Mononuclear cell (primary cell): ENCODE results near the gene USP54. TPM values are rescaled to one million over a fixed set of nuclear protein-coding genes. Genes with fewer than 3 reads are reported as not detected.
"Not testable (repeated sequence)": the region's sequence is repeated elsewhere in the genome, so short reads cannot be mapped to it uniquely, and the experiment has no call there.

Experiments
- H3K27me3 ChIP-seq: 2 replicates; pipeline ENCODE4 v1.6.0; 2011; ENCODE audit warnings: low read length, control low read depth; ENCODE audit not compliant: insufficient read depth
- H3K4me1 ChIP-seq: 2 replicates; pipeline ENCODE4 v1.5.1; 2011; ENCODE audit warnings: mild to moderate bottlenecking, low read length, control low read depth; ENCODE audit not compliant: insufficient read depth
- H3K4me3 ChIP-seq: 2 replicates; pipeline ENCODE4 v1.5.1; 2011; ENCODE audit warnings: mild to moderate bottlenecking, low read length, moderate library complexity
- H3K9me3 ChIP-seq: 2 replicates; pipeline ENCODE4 v1.5.1; 2011; ENCODE audit warnings: low read depth, mild to moderate bottlenecking, control low read depth, low read length
- total RNA-seq: library from RNA; depleted of rRNA; stranded (reverse); fragments of >200 nt; gene quantifications from one replicate; pipeline ENCODE4 v1.2.3, GENCODE V29; 2012

Gene USP54
- total RNA-seq, 1 donor, result 1.8 TPM

DNA sequence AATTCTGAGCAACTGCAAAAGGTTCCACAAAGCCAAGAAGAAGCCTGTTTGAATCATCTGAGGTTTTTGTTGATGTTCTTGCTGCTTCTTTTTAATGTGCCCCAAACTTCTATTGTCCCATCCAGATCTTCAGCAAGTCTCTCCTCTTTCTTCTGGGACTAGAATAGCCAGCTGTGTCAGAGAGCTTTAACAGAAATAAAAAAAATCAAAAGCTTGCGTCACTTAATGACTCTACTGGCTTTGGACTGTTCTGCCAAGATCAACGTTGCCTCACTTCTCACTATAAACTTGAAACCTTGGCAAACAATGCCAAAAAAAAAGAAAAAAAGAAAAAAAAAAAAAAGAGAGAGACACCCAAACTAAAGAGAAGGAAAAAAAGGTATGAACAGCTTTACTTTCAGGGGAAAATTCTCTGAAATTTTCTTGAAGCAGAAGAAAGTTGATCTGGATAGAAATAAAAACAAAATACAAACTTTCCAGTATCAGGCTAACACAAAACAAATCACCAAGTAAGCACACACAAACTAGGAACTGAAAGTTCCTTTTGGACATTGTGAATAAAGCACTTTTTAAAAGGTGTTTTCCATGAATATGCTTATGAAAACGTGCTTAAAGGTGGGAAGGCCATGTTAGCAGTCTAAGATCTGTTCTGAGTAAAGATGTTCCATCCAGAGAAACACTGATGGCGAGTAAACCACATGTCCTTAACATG is 14.8 kb downstream of the USP54 start:
- no peaks in the 10 kb centered on the region for H3K4me1 ChIP-seq
- H3K9me3 ChIP-seq, result no peaks in the 10 kb centered on the region
- H3K27me3 ChIP-seq, result no peaks in the 10 kb centered on the region
- H3K4me3 ChIP-seq, result no peak overlapping the region

DNA sequence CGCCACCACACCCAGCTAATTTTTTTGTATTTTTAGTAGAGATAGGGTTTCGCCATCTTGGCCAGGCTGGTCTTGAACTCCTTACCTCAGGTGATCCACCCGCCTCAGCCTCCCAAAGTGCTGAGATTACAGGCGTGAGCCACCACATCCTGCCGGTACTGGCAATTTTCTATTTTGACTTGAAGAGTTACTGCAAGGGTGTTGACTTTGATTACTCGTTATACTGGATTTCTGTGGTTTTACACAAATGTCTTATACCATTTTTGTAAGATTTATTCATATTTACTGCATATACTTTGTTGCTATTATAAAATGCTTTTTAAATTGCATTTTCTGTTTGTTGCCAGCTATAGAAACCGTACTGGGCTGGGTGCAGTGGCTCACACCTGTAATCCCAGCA is 24.1 kb downstream of the USP54 start:
- not testable (repeated sequence) for H3K4me1 ChIP-seq, H3K4me3 ChIP-seq, H3K9me3 ChIP-seq, H3K27me3 ChIP-seq

DNA sequence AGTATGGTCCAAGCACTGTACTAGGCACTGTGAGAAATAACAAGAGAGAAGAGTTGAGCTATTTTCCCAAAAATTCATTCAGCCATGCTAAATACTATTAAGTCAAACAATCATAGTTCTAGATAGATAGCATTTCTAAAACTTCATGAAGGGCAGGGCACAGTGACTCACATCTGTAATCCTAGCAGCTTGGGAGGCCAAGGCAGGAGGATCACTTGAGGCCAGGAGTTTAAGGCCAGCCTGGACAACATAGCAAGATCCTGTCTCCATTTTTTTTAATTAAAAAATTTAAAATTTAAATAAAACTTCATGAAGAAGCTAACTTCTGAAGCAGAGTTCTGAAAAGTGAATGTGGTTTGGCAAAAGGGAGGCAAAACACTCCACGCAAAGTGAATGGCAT is 29.9 kb downstream of the USP54 start:
- no peaks in the 10 kb centered on the region for H3K9me3 ChIP-seq
- H3K27me3 ChIP-seq, result no peaks in the 10 kb centered on the region
- no peak overlapping the region for H3K4me3 ChIP-seq
- no peaks in the 10 kb centered on the region for H3K4me1 ChIP-seq

DNA sequence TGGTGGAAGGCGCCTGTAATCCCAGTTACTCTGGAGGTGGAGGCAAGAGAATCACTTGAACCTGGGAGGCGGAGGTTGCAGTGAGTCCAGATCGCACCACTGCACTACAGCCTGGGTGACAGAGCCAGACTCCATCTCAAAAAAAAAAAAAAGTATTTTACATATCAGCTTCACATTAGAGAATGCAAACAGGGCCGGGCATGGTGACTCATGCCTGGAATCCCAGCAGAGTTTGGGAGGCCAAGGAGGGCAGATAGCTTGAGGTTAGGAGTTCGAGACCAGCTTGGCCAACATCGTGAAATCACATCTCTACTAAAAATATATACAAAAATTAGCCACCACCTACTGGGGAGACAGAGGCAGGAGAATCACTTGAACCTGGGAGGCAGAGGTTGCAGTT is 31.6 kb downstream of the USP54 start:
- Histone ChIP-seq H3K9me3 (no peaks in the 10 kb centered on the region), H3K4me3 (no peak overlapping the region), H3K4me1 (no peaks in the 10 kb centered on the region), H3K27me3 (no peaks in the 10 kb centered on the region)

DNA sequence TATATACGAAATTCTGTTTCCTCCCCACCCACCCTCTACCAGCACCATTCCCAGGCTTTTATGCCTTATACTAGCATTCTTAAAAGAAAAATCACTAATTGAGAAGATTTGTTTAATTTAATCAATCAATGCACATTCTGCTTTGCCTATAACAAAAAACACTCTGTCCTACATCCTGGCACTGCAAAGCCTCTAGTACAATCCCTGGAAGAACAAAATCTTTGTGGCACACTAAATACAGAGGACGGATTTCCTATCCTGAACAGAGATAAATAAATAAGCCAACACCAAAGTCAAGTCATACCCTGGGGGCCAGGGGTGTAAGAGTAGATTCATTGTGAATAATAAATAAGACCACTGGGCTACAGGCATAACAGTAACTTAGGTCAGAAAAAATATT is 34.3 kb downstream of the USP54 start:
- Histone ChIP-seq H3K9me3 (no peaks in the 10 kb centered on the region), H3K27me3 (no peaks in the 10 kb centered on the region), H3K4me3 (no peak overlapping the region), H3K4me1 (no peaks in the 10 kb centered on the region)

DNA sequence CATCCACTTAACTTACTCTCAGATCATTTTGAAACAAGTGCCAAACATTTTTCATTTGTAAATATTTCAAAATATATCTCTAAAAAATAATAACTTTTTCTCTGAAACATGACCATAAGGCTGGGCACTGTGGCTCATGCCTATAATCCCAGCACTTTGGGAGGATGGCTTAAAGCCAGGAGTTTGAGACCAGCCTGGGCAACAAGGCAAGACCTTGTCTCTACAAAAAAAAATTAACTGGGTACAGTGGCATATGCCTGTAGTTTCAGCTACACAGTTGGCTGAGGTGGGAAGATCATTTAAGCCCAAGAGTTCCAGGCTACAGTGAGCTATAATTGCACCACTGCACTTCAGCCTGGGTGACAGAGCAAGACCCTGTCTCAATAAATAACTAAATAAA is 36.4 kb downstream of the USP54 start:
- Histone ChIP-seq H3K4me3 (no peak overlapping the region), H3K4me1 (no peaks in the 10 kb centered on the region), H3K9me3 (no peaks in the 10 kb centered on the region)

DNA sequence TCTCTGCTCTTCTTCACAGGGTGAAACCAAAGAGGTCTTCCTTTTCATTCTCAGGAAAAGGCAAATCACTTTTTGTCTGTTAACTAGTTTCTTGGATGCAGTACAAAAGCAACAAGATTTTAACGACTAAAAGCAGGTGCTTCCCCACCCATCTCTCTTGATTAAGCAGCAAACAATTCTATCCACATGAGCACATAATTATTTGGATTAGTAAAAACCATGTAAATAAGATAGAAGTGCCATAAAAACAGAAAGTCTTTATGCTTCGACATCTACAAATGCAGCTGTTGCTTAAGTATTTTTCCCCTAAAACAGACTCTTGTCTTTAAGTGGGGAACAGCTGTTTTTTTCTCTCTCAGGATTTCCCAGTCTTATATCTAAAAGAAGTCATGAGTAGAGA is 37.4 kb downstream of the USP54 start:
- no peaks in the 10 kb centered on the region for H3K27me3 ChIP-seq
- H3K9me3 ChIP-seq, result no peaks in the 10 kb centered on the region
- no peak overlapping the region for H3K4me3 ChIP-seq
- no peaks in the 10 kb centered on the region for H3K4me1 ChIP-seq

More for the DNA sequence above, 36.4 kb downstream of the USP54 start:
- H3K27me3 ChIP-seq, result no peaks in the 10 kb centered on the region

DNA sequence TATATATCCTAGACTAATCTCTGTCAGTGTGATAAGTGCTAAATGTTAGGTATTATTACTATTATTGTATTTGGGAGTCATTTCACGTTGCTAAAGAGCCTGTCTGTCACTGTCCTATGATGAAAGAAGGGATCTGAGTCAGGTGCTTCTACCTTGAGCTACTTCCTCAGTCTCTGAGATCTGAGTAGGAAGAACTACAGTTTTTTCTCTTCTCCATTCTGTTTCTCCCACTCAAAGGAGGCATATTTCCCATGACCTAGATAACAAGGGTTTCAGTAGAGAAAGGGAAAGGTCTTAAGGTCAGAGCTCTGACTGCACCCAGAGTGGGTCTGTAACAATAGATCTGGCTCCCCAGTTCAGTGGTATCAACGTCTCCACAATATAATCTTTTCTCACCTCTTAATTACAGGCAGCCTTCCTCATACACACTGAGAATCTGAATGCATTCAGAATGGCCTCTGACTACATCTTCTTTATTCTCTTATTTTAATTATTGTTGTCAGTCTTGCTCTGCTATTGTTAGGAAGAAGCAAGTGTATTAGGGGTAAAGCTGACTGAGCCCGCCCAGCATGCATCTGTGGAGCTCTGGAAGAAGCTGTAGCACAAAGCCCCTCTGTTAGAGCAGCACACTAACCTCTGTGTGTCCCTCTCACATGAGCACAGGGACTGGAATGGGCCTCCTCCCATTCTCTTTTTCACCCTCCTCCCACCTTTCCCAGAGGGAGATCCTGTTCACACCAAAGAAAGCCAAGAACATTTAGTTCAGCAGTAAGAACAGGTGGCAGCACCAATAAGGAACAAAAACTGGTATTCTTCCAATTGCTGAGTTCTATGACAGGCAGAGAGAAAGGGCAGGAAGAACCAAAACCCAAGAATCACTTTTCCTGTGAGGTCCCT is 38.1 kb downstream of the USP54 start:
- H3K9me3 ChIP-seq, result no peaks in the 10 kb centered on the region
- H3K4me1 ChIP-seq, result no peaks in the 10 kb centered on the region
- no peak overlapping the region for H3K4me3 ChIP-seq

DNA sequence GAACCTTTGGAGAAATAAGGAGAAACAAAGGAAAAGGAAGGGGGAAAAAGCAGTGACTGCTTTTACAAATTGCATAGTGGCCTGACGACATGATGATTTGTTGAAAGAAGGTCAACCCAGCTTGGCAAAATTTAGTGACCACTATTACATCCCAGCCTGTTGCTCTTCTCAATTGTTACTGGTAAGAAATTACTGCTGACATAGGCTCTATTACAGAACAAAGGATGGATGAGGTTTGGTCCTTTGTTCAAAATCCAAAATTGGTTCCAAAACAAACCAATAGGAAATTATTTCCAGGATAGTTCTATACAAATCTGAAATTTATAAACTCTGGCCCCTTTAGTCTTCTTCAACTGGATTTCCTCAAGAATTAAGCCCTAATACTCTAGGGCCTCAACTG is 39.6 kb downstream of the USP54 start:
- Histone ChIP-seq H3K4me1 (no peaks in the 10 kb centered on the region), H3K4me3 (no peak overlapping the region), H3K27me3 (no peaks in the 10 kb centered on the region), H3K9me3 (no peaks in the 10 kb centered on the region)

More for the DNA sequence above, 38.1 kb downstream of the USP54 start:
- H3K27me3 ChIP-seq, result no peaks in the 10 kb centered on the region

DNA sequence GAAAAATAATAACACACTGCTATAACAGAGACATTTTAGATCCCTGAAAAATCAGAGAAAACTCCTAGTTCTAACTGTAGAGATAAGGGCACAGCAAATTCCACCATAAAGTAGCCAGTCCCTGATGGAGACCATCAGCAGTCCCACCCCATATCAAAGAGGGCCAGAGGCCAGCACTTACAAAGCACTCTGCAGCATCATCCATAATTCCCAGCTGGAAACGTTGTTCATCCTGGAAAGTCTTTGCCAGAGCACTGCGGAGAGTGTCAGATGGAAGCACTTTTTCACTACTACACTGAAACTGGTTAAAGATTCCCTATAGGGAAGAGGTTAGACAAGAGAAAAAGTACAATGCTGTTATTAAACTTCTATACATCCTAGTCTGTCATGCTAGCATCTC is 45.8 kb downstream of the USP54 start:
- no peak overlapping the region for H3K4me3 ChIP-seq
- H3K27me3 ChIP-seq, result no peaks in the 10 kb centered on the region
- no peaks in the 10 kb centered on the region for H3K4me1 ChIP-seq
- no peaks in the 10 kb centered on the region for H3K9me3 ChIP-seq

DNA sequence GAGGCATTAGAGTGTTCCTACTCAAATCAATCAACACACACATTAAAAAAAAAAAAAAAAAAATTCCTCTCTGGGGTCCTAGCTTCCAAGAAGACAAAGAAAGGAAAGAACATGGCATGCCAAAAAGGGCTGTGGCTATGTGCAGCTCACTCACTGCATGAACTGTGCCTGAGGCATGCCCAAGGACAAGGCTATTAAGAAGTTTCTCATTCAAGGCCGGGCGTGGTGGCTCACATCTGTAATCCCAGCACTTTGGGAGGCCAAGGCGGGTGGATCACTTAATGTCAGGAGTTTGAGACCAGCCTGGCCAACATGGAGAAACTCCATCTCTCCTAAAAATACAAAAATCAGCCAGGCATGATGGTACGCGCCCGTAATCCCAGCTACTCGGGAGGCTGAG is 53.4 kb downstream of the USP54 start:
- H3K9me3 ChIP-seq, result no peaks in the 10 kb centered on the region

DNA sequence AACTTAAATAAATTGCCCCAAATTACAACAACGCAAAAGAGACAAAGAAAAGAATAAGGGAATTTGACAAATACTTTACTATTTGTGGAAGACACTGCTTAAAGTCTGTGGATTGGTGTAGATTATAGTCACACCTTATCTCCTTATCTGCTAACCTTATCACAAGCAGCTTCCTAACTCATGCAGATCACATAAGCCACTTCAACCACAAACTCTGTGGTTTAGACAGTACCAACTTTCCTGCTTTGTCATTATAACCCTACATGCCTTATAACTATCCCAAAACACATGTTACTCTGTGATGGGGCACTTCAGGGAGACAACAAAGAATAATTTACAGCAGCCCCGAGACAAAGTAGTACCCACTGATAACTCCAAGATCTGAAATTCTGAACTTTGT is 53.9 kb downstream of the USP54 start:
- H3K4me1 ChIP-seq, result no peaks in the 10 kb centered on the region
- no peak overlapping the region for H3K4me3 ChIP-seq
- H3K27me3 ChIP-seq, result no peaks in the 10 kb centered on the region
- H3K9me3 ChIP-seq, result no peaks in the 10 kb centered on the region

More for the DNA sequence above, 53.4 kb downstream of the USP54 start:
- H3K27me3 ChIP-seq, result no peaks in the 10 kb centered on the region
- no peaks in the 10 kb centered on the region for H3K4me1 ChIP-seq
- no peak overlapping the region for H3K4me3 ChIP-seq

DNA sequence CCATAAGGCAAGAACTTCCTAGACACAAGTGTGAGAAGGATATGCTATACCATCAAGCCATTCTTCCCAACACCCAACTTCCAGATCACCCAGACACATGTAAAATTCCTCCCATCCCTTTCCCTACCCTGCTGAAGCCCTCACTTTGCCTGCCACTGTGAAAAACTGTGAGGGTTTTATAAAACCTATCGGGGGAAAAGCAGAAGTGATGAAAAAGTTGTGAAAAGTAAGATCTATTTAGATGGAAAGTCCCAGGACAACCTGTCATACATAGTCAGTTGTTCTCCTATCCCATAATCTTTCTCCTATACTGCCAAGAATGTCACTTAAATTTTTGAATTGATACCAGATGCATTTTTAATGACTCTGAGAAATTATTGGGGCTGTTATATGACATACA is 56.3 kb downstream of the USP54 start:
- Histone ChIP-seq H3K4me3 (no peak overlapping the region), H3K4me1 (no peaks in the 10 kb centered on the region), H3K27me3 (no peaks in the 10 kb centered on the region), H3K9me3 (no peaks in the 10 kb centered on the region)

DNA sequence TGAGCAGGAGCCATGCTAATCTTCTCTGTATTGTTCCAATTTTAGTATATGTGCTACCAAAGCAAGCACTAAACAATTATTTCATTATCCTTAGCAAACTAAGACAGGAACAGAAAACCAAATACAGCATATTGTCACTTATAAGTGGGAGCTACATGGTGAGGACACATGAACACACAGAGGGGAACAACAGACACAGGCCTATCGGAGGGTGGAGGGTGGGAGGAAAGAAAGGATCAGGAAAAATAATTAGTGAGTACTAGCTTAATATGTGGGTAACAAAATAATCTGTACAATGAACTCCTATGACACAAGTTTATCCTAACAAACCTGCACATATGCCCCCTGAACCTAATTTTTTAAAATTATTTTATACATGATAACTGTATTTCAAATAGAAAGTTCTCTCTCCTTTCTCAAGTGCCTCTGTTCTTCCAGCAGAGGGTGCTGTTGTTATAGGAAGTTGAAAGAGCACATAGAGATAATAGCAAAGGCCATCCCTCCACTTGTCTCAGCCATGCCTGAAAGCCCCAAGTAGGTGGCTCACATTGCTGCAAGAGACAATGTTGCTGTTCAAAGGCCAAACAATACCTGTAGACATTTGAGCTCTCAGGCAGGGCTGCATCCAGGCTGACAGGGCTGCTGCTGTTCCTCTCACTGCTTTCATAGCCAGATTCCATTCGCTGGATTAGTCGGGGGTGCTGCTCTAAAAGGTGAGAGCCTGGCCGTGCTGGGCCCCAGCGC is 61.9 kb downstream of the USP54 start:
- Histone ChIP-seq H3K9me3 (no peaks in the 10 kb centered on the region), H3K4me1 (no peaks in the 10 kb centered on the region), H3K27me3 (no peaks in the 10 kb centered on the region)

DNA sequence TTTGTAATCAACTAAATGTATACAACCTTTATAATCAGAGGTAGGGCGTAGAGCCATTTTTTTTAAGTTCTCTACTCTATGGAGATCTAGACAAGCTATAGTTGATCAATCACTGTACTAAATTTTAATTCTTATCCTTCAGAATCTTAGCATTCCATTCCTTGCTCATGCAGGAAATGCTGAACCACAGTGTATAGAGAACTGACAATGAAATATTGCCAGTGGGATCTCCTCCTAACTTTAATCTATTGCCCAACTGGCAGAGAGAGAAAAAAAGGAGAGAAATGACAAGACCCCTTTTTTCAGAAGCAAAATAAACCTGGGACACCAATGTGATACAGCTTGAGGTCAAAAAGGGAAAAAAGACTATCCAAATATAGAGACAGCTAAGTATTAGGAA is 68.9 kb downstream of the USP54 start:
- Histone ChIP-seq H3K9me3 (no peaks in the 10 kb centered on the region), H3K4me3 (no peak overlapping the region), H3K4me1 (no peaks in the 10 kb centered on the region), H3K27me3 (no peaks in the 10 kb centered on the region)

More for the DNA sequence above, 61.9 kb downstream of the USP54 start:
- no peak overlapping the region for H3K4me3 ChIP-seq
